ENCODE data around the gene FAM43A.

The FAM43A gene

GRCh38 chr3:194711913-194712312, 26.2 kb downstream of the FAM43A start:
- DNase-seq, result peak; percentile 96

- no peak for DNase-seq
Observed at GRCh38 chr3:194713299-194714136, 27.8 kb downstream of the FAM43A start.

- DNase-seq, result no peak
Observed at GRCh38 chr3:194714137-194714455, 28.4 kb downstream of the FAM43A start.

- no peak for DNase-seq
Observed at GRCh38 chr3:194714564-194714963, 28.9 kb downstream of the FAM43A start.

GRCh38 chr3:194715022-194715800, 29.5 kb downstream of the FAM43A start:
- DNase-seq, result no peak

- DNase-seq, result no peak
Observed at GRCh38 chr3:194718079-194718478, 32.4 kb downstream of the FAM43A start.

- no peak for DNase-seq
Observed at GRCh38 chr3:194720048-194720447, 34.4 kb downstream of the FAM43A start.

- no peak for DNase-seq
Observed at GRCh38 chr3:194723846-194724618, 38.3 kb downstream of the FAM43A start.

GRCh38 chr3:194725346-194725745, 39.7 kb downstream of the FAM43A start:
- DNase-seq, result no peak

- no peak for DNase-seq
Observed at GRCh38 chr3:194727435-194728128, 41.9 kb downstream of the FAM43A start.

- no peak for DNase-seq
Observed at GRCh38 chr3:194728986-194729385, 43.3 kb downstream of the FAM43A start.

GRCh38 chr3:194730365-194730764, 44.7 kb downstream of the FAM43A start:
- DNase-seq, result no peak

GRCh38 chr3:194731506-194732073, 45.9 kb downstream of the FAM43A start:
- DNase-seq, result no peak

- DNase-seq, result no peak
Observed at GRCh38 chr3:194732617-194733016, 46.9 kb downstream of the FAM43A start.

- DNase-seq, result no peak
Observed at GRCh38 chr3:194736277-194736895, 50.7 kb downstream of the FAM43A start.

- no peak for DNase-seq
Observed at GRCh38 chr3:194736896-194737600, 51.4 kb downstream of the FAM43A start.

All from kidney glomerular epithelial cell (primary cell).